ENCODE results near the gene NSD1. TPM values are rescaled to one million over a fixed set of nuclear protein-coding genes. Genes with fewer than 3 reads are reported as not detected.
A peak's percentile ranks its signal among the peaks of the same experiment; 100 is the strongest.

Gene NSD1
- total and polyA plus RNA-seq, 9 of the 15 experiments (the other 6 are each of a cell fraction or from before 2014, with no cell fraction given) = 3.8 to 51.0 (median 24.7) TPM

DNA sequence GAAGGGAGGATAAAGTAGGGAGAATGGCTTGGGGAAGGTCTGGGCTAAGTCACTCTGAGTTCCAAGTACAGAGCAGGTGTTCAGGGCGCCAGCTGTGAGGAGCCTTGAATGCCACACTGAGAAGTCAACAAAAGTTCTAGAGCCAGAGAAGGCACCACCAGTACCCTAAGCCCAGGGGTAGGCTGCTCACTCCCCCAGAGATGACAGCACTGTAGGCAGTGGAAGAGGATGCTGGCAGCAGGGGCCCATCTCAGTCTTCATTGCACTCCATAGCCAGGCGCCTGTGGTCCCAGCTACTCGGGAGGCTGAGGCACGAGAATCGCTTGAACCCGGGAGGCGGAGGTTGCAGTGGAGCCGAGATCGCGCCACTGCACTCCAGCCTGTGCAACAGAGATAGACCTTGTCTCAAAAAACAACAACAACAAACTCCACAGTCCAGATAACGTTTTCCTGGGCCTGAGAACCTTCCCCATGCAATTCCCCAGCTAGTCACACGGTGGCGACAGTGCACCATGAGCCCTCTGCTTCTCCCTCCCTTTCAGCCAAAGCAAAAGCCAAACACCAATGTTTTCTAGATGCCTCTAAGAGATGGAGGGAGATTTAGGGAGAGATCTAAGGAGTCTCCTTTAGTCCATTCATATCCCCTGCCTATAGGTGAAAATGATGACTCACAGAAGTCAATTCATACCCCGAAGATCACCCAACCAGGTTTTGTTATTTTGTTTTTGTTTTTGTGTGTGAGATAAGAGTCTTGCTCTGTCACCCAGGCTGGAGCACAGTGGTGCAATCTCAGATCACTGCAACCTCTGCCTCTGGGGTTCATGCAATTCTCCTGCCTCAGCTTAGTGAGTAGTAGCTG, 19.8 kb upstream of the NSD1 start (continued):
- TF ChIP-seq HNRNPLL (IDR thresholded peaks at IDR 0.05; ENCODE audit: low read depth, low read length, poor library complexity, severe bottlenecking) (no peak), PHTF2 (CRISPR knock-in tag; IDR thresholded peaks at IDR 0.05) (no peak), ZNF41 (CRISPR knock-in tag; conservative IDR thresholded peaks at IDR 0.05) (no peak), ZNF408 (CRISPR knock-in tag; IDR thresholded peaks at IDR 0.05; ENCODE audit: low read depth) (no peak), C11orf30 (IDR thresholded peaks at IDR 0.05; ENCODE audit: low read depth) (peak; percentile 79), FOXM1 (IDR thresholded peaks at IDR 0.05; ENCODE audit: low read depth) (peak; percentile 59; the same call in 1 of the 2 replicates), FOXM1 (CRISPR knock-in tag; IDR thresholded peaks at IDR 0.05; ENCODE audit: low read depth) (no peak), DDX20 (tag; IDR thresholded peaks at IDR 0.05; ENCODE audit: low read depth) (no peak), ETS2 (tag; IDR thresholded peaks at IDR 0.05; ENCODE audit: borderline replicate concordance, poor library complexity, severe bottlenecking) (no peak), SAP30 (IDR thresholded peaks at IDR 0.05; ENCODE audit: borderline replicate concordance, insufficient read depth, low read depth, low read length, poor library complexity, severe bottlenecking) (no peak), HIVEP1 (CRISPR knock-in tag; IDR thresholded peaks at IDR 0.05) (no peak), HDAC3 (IDR thresholded peaks at IDR 0.05; ENCODE audit: borderline replicate concordance, partially characterized antibody) (no peak), ZFP1 (CRISPR knock-in tag; IDR thresholded peaks at IDR 0.05) (no peak), ZNF76 (CRISPR knock-in tag; IDR thresholded peaks at IDR 0.05; ENCODE audit: borderline replicate concordance) (no peak)
- TF ChIP-seq, protein P1, sequence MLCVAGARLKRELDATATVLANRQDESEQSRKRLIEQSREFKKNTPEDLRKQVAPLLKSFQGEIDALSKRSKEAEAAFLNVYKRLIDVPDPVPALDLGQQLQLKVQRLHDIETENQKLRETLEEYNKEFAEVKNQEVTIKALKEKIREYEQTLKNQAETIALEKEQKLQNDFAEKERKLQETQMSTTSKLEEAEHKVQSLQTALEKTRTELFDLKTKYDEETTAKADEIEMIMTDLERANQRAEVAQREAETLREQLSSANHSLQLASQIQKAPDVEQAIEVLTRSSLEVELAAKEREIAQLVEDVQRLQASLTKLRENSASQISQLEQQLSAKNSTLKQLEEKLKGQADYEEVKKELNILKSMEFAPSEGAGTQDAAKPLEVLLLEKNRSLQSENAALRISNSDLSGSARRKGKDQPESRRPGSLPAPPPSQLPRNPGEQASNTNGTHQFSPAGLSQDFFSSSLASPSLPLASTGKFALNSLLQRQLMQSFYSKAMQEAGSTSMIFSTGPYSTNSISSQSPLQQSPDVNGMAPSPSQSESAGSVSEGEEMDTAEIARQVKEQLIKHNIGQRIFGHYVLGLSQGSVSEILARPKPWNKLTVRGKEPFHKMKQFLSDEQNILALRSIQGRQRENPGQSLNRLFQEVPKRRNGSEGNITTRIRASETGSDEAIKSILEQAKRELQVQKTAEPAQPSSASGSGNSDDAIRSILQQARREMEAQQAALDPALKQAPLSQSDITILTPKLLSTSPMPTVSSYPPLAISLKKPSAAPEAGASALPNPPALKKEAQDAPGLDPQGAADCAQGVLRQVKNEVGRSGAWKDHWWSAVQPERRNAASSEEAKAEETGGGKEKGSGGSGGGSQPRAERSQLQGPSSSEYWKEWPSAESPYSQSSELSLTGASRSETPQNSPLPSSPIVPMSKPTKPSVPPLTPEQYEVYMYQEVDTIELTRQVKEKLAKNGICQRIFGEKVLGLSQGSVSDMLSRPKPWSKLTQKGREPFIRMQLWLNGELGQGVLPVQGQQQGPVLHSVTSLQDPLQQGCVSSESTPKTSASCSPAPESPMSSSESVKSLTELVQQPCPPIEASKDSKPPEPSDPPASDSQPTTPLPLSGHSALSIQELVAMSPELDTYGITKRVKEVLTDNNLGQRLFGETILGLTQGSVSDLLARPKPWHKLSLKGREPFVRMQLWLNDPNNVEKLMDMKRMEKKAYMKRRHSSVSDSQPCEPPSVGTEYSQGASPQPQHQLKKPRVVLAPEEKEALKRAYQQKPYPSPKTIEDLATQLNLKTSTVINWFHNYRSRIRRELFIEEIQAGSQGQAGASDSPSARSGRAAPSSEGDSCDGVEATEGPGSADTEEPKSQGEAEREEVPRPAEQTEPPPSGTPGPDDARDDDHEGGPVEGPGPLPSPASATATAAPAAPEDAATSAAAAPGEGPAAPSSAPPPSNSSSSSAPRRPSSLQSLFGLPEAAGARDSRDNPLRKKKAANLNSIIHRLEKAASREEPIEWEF (CRISPR knock-in tag; IDR thresholded peaks at IDR 0.05) = no peak
- TF ChIP-seq, protein P2, sequence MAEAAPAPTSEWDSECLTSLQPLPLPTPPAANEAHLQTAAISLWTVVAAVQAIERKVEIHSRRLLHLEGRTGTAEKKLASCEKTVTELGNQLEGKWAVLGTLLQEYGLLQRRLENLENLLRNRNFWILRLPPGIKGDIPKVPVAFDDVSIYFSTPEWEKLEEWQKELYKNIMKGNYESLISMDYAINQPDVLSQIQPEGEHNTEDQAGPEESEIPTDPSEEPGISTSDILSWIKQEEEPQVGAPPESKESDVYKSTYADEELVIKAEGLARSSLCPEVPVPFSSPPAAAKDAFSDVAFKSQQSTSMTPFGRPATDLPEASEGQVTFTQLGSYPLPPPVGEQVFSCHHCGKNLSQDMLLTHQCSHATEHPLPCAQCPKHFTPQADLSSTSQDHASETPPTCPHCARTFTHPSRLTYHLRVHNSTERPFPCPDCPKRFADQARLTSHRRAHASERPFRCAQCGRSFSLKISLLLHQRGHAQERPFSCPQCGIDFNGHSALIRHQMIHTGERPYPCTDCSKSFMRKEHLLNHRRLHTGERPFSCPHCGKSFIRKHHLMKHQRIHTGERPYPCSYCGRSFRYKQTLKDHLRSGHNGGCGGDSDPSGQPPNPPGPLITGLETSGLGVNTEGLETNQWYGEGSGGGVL (CRISPR knock-in tag; IDR thresholded peaks at IDR 0.05) = no peak
- TF ChIP-seq, protein P3, sequence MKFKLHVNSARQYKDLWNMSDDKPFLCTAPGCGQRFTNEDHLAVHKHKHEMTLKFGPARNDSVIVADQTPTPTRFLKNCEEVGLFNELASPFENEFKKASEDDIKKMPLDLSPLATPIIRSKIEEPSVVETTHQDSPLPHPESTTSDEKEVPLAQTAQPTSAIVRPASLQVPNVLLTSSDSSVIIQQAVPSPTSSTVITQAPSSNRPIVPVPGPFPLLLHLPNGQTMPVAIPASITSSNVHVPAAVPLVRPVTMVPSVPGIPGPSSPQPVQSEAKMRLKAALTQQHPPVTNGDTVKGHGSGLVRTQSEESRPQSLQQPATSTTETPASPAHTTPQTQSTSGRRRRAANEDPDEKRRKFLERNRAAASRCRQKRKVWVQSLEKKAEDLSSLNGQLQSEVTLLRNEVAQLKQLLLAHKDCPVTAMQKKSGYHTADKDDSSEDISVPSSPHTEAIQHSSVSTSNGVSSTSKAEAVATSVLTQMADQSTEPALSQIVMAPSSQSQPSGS (CRISPR knock-in tag; IDR thresholded peaks at IDR 0.05) = no peak

All from K562 (cell line).